ENCODE results near the gene DHX9.
A peak's percentile ranks its signal among the peaks of the same experiment; 100 is the strongest.

Gene DHX9

GRCh38 chr1:182839209-182840066 lies at the start of gene DHX9:
DHX9 (plus strand) TSS chr1:182839347; CDS start chr1:182842567, 3,220 bp downstream.
- peak; percentile 89 for DNase-seq

- DNase-seq = no peak
Measured at GRCh38 chr1:182791281-182792179, 47.6 kb upstream of the DHX9 start.

- DNase-seq = no peak
Measured at GRCh38 chr1:182794091-182794490, 45.1 kb upstream of the DHX9 start.

- no peak for DNase-seq
Measured at GRCh38 chr1:182794676-182795201, 44.4 kb upstream of the DHX9 start.

- DNase-seq = no peak
Measured at GRCh38 chr1:182795563-182796228, 43.5 kb upstream of the DHX9 start.

- DNase-seq = no peak
Measured at GRCh38 chr1:182802006-182802803, 36.9 kb upstream of the DHX9 start.

GRCh38 chr1:182803846-182804245 lies 35.3 kb upstream of the DHX9 start:
- no peak for DNase-seq

- DNase-seq = peak; percentile 2
Measured at GRCh38 chr1:182806015-182806678, 33.0 kb upstream of the DHX9 start.

- DNase-seq = no peak
Measured at GRCh38 chr1:182807907-182808306, 31.2 kb upstream of the DHX9 start.

- DNase-seq = no peak
Measured at GRCh38 chr1:182809414-182809957, 29.7 kb upstream of the DHX9 start.

GRCh38 chr1:182811975-182812722 lies 27.0 kb upstream of the DHX9 start:
- no peak for DNase-seq

- DNase-seq = no peak
Measured at GRCh38 chr1:182816863-182817262, 22.3 kb upstream of the DHX9 start.

GRCh38 chr1:182817802-182818201 lies 21.3 kb upstream of the DHX9 start:
- no peak for DNase-seq

- no peak for DNase-seq
Measured at GRCh38 chr1:182823220-182823619, 15.9 kb upstream of the DHX9 start.

GRCh38 chr1:182826892-182827291 lies 12.3 kb upstream of the DHX9 start:
- no peak for DNase-seq

- DNase-seq = no peak
Measured at GRCh38 chr1:182829285-182829932, 9.7 kb upstream of the DHX9 start.

- no peak for DNase-seq
Measured at GRCh38 chr1:182833271-182833670, 5.9 kb upstream of the DHX9 start.

GRCh38 chr1:182834326-182834725 lies 4.8 kb upstream of the DHX9 start:
- DNase-seq = no peak

GRCh38 chr1:182835806-182836205 lies 3.3 kb upstream of the DHX9 start:
- DNase-seq = no peak

Data from DMS79 treated with DMSO at 0.1 percent for 48 hours (cell line).